ENCODE data around the gene IGIP. TPM values are rescaled to one million over a fixed set of nuclear protein-coding genes. Genes with fewer than 3 reads are reported as not detected.

Gene IGIP
- total RNA-seq, 1 donor from 2014 or later: 2.4 TPM

DNA sequence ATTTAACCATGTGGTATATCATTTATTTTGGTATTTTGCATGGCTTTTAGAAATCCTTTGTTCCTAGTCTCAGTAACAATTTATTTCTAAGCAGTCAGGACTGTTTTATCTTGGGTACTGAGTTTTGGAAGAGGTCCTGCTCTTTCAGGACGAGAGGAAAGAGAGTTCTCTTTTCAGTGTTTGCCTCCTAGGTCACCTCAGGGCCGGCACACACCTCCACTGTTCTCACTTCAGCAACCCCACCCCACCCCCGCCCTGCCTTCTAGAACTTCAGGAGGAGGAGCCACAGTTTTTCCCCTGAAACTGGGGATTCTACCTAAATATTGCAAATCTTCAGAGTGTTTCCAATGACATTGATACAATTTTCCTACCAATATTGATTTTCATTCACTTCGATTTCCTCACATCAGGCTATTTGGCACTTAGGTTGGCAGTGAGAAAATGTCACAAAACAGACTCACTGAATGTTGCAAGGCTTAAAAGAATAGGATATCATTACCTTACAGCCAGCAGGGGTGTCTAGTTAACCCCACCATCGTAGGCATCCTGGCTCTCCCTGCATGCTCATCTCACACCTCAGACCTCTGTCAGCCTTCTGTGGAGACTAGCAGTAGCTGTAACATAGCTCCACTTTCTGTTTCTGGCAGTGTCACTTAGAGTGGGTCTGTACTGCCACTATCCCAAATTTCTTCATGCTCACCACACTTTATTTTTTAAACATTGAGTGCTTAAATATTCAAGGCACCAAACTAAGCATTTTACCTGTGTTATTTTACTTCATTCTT, 5.4 kb downstream of the IGIP start:
- H3K9ac ChIP-seq (ENCODE audit: low read length): no peak overlapping the region
- peaks cover 23% of the 10 kb centered on the region for H4K20me1 ChIP-seq (ENCODE audit: insufficient read depth, low read length)
- peaks cover 15% of the 10 kb centered on the region for H3K79me2 ChIP-seq (ENCODE audit: insufficient read depth, low read length)
- peak overlapping the region; percentile 68 for H3K4me2 ChIP-seq (ENCODE audit: low read length)
- Mint-ChIP-seq H3K4me1 (ENCODE audit: low read depth, unreplicated experiment) (peaks cover 19% of the 10 kb centered on the region), H3K27me3 (ENCODE audit: low read depth, unreplicated experiment) (peaks cover 4% of the 10 kb centered on the region), H3K4me3 (ENCODE audit: unreplicated experiment) (no peak overlapping the region), H3K27ac (ENCODE audit: unreplicated experiment) (peak overlapping the region; percentile 49), H3K9me3 (ENCODE audit: unreplicated experiment) (no peaks in the 10 kb centered on the region), H3K36me3 (ENCODE audit: low read depth, unreplicated experiment) (no peaks in the 10 kb centered on the region)
- peaks cover 15% of the 10 kb centered on the region for H3K4me1 ChIP-seq (ENCODE audit: insufficient read depth, low read length)
- FAIRE-seq: peak; percentile 47
- no peaks in the 10 kb centered on the region for H3K36me3 ChIP-seq (ENCODE audit: insufficient read depth, low read length)
- H3K27ac ChIP-seq (ENCODE audit: low read depth, low read length): peak overlapping the region; percentile 4
- no peaks in the 10 kb centered on the region for H3K9me3 ChIP-seq (ENCODE audit: insufficient read depth, low read depth, low read length)
- H3K27me3 ChIP-seq (ENCODE audit: insufficient read depth, low read length): no peaks in the 10 kb centered on the region
- no peak for TF ChIP-seq EZH2 (IDR thresholded peaks at IDR 0.05; ENCODE audit: insufficient read depth, low read length)
- TF ChIP-seq, protein P1, sequence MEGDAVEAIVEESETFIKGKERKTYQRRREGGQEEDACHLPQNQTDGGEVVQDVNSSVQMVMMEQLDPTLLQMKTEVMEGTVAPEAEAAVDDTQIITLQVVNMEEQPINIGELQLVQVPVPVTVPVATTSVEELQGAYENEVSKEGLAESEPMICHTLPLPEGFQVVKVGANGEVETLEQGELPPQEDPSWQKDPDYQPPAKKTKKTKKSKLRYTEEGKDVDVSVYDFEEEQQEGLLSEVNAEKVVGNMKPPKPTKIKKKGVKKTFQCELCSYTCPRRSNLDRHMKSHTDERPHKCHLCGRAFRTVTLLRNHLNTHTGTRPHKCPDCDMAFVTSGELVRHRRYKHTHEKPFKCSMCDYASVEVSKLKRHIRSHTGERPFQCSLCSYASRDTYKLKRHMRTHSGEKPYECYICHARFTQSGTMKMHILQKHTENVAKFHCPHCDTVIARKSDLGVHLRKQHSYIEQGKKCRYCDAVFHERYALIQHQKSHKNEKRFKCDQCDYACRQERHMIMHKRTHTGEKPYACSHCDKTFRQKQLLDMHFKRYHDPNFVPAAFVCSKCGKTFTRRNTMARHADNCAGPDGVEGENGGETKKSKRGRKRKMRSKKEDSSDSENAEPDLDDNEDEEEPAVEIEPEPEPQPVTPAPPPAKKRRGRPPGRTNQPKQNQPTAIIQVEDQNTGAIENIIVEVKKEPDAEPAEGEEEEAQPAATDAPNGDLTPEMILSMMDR (IDR thresholded peaks at IDR 0.05; ENCODE audit: insufficient read depth, low read depth, low read length): no peak
- no peak overlapping the region for H3K4me3 ChIP-seq (ENCODE audit: insufficient read depth, low read depth, low read length)
- DNase-seq (ENCODE audit: low read depth): no peak
- H2AFZ ChIP-seq (ENCODE audit: low read depth, low read length): peak overlapping the region; percentile 28

DNA sequence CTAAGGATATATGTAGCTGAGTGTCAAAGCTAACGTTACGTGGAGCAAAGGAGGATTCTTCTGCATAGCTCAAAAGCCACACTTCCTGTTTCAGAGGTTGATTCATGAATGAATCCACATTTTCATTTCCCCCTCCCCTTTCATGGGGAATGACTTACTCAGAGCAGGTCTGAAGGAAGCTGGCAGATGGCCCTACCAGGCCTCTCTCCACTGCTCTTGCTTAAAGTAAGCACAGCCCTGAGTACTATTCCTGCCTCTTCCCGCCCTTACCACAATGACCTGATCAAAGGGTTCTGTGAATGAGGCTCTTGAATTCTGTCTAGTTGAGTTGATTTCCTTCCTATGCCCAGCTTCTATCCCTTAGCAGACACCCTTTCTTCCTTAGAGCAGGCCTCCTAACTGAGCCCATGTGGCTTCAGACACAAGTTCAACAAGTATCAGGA, 6.3 kb downstream of the IGIP start:
- Histone ChIP-seq H2AFZ (ENCODE audit: low read depth, low read length) (peak overlapping the region; percentile 28), H3K36me3 (ENCODE audit: insufficient read depth, low read length) (no peaks in the 10 kb centered on the region), H3K4me3 (ENCODE audit: insufficient read depth, low read depth, low read length) (no peak overlapping the region), H3K4me2 (ENCODE audit: low read length) (peak overlapping the region; percentile 68), H4K20me1 (ENCODE audit: insufficient read depth, low read length) (peaks cover 19% of the 10 kb centered on the region), H3K9ac (ENCODE audit: low read length) (peak overlapping the region; percentile 7), H3K27me3 (ENCODE audit: insufficient read depth, low read length) (no peaks in the 10 kb centered on the region), H3K27ac (ENCODE audit: low read depth, low read length) (peak overlapping the region; percentile 34), H3K9me3 (ENCODE audit: insufficient read depth, low read depth, low read length) (no peaks in the 10 kb centered on the region), H3K4me1 (ENCODE audit: insufficient read depth, low read length) (peaks cover 15% of the 10 kb centered on the region), H3K79me2 (ENCODE audit: insufficient read depth, low read length) (peaks cover 7% of the 10 kb centered on the region)
- TF ChIP-seq, protein P1 (IDR thresholded peaks at IDR 0.05; ENCODE audit: insufficient read depth, low read depth, low read length): no peak
- TF ChIP-seq EZH2 (IDR thresholded peaks at IDR 0.05; ENCODE audit: insufficient read depth, low read length): no peak
- peak overlapping the region; percentile 49 for H3K27ac Mint-ChIP-seq (ENCODE audit: unreplicated experiment)
- DNase-seq (ENCODE audit: low read depth) (peak; percentile 96), FAIRE-seq (peak; percentile 99)
- peaks cover 4% of the 10 kb centered on the region for H3K27me3 Mint-ChIP-seq (ENCODE audit: low read depth, unreplicated experiment)
- H3K4me3 Mint-ChIP-seq (ENCODE audit: unreplicated experiment): no peak overlapping the region
- H3K4me1 Mint-ChIP-seq (ENCODE audit: low read depth, unreplicated experiment): peaks cover 19% of the 10 kb centered on the region
- no peaks in the 10 kb centered on the region for H3K9me3 Mint-ChIP-seq (ENCODE audit: unreplicated experiment)
- H3K36me3 Mint-ChIP-seq (ENCODE audit: low read depth, unreplicated experiment): no peaks in the 10 kb centered on the region

Data from astrocyte (in vitro differentiated cells and primary cell).